NCI-H1694 (cell line): Measurements from ENCODE around the gene IZUMO3.
"Not testable (repeated sequence)": the region's sequence is repeated elsewhere in the genome, so short reads cannot be mapped to it uniquely, and the experiment has no call there.

Source experiments
- DNase-seq: peaks from one replicate; lab custom pipeline; 2025; lab: John Stamatoyannopoulos, UW

IZUMO3 gene, protein sequence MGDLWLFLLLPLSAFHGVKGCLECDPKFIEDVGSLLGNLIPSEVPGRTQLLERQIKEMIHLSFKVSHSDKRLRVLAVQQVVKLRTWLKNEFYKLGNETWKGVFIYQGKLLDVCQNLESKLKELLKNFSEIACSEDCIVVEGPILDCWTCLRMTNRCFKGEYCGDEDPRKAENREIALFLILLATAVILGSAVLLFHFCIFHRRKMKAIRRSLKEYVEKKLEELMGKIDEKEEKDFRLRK

DNA sequence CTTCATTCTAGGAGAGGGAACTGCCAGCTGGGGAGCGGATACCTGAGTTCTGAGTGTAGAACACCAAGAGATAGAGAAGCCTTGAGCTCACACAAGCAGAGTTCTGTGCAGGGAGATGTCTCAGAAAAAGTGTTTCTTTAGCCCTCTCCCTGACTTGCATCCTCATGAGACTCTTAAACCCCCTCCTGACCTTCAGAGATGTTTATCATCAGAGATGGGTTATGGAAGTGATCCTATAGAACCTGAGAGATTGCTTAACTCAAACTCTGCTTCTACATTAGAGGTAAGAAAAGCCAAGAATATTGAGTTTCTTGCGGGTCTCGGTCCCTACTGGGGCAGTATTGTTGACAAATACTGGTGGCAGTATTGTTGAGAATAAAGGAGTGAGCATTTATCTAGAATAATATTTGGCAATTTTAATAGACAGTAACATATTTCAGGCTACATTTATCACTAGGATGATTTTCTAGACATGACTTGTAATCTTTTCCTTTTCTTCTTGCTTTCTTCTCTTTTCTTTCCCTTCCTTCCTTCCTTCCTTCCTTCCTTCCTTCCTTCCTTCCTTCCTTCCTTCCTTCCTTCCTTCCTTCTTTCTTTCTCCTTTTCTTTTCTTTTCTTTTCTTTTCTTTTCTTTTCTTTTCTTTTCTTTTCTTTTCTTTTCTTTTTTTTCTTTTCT is at the start of gene IZUMO3:
Gene IZUMO3 (minus strand): TSS at position 51 of the 676 bp plus-strand sequence. CDS start 248 bp downstream, outside the sequence.
- no peak for DNase-seq

DNA sequence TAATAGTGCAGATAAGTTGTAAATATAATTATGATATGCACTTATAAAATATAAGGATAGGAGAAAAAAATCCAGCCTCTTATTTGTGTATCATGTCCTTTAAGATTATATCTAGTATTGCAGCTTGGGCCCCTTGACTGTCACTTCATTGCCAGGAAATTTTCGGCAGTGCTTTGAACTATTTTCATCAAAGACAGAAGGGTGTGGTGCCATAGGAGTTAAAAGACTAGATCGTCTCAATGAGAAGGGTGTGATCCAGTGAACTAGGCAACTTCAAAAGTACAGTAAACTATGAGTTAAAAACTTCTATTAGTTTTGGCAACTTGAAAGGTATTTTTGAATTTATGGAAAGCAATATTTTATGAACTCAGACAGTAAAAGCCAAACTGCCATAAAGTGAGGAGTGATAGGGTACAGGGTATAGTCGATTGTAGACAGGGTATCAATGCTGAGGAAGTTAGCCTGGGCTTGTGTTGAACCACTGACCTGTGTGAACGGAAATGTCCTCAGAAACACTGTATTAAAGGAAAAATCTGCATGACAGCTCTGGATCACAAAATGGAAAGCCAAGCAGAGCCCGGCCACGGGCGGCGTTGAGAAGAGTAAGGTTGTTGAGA is 48.6 kb upstream of the IZUMO3 start:
- no peak for DNase-seq

DNA sequence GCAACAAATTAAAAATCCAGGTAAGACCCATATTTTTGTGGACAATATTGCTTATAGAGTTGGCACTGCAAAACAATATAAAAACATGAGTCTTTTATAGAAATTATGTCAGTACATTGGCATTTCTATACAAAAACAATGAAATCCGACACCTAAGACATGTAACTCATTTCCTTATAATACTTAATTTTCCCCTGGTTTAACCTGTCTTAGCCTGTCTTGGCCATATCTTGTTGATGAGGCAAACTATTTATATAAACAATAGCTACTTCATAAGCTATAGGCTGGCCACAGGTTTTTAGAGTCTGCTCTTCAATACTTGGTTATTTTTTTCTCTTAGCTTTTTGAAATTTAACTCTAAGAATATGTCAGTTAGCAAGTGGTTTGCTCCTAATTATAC is 44.7 kb upstream of the IZUMO3 start:
- no peak for DNase-seq

DNA sequence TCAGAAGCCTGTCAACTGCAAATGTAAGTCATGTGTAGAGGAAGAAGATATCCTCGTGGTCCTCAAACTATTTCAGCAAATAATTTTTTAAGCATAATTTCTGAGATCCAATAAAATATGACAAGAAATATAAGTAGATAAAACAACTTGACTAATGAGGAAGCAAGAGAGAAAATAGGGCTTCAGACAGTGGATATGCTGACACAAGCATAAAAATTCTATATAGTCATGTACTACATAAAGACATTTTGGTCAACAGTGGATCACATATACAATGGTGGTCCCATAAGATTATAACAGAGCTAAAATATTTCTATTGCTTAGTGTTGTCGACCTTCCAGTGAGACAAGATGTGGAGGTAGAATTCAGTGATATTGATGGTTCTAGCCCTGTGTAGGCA is 42.2 kb upstream of the IZUMO3 start:
- no peak for DNase-seq

DNA sequence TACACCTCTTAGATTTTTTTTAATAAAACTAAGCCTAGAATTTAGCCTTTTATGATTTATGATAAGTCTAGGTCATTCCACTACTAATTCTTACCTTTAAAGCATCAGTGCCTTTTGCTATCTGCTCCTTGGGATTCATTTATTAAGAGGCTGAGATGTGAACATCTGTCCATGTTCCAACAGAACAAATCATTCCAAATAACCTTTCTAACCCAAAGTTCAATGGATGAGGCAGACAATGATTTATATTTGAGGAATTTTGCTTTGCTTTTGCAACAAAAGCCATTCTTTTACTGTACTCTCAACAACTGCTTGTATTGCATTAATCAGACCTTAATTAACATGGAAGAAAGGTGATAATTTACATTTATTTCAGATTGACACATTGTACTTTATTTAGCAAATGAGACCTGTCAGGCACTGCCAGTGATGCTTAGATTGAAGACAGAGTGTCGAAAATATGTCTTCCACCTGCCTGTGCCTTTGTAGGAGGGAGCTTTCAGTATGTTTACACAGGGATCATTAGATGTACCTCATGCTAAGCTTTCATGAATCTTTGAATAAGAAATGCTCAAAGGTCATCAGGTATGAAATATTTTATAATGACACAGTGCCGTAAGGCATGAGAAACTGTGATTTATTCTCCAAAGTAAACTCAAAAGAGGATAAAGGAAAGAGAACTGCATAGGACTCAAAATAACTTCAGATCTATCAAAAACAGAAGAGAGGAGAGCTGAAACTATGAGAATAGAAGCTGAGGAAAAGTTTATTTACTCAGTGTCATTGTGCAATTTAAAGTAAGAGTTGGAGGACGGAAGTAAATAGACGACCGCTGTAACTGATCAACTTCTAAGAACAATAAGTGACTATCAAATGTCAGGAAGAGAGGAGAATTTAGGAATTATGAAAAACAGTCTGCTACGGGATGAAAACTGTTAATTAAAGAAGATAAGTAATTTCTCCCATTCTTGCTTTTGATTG is 36.7 kb upstream of the IZUMO3 start:
- DNase-seq = no peak

DNA sequence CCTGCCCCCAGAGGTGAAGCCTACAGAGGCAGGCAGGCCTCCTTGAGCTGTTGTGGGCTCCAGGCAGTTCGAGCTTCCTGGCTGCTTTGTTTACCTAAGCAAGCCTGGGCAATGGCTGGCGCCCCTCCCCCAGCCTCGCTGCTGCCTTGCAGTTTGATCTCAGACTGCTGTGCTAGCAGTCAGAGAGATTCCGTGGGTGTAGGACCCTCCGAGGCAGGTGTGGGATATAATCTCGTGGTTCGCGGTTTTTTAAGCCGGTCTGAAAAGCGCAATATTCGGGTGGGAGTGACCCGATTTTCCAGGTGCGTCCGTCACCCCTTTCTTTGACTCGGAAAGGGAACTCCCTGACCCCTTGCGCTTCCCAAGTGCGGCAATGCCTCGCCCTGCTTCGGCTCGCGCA is 34.3 kb upstream of the IZUMO3 start:
- not testable (repeated sequence) for DNase-seq

DNA sequence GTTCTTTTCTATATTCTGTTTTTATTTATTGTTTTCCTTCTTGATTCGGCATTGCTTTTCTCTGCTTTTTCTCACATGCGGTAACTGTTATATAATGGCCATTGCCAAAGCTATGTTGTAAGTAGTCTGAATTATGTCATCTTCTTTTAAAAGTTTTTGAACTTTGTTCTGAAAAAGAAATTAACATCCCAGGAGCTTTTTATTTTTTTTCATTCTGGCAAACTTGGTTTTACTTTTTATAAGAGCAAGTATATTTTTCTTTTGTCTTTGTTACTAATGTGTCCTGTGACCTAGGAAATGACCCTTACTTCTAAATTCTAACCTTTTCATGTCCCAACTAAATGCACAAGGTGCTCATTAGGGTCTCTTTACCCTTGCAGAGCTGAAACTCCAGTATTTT is 26.7 kb upstream of the IZUMO3 start:
- no peak for DNase-seq

DNA sequence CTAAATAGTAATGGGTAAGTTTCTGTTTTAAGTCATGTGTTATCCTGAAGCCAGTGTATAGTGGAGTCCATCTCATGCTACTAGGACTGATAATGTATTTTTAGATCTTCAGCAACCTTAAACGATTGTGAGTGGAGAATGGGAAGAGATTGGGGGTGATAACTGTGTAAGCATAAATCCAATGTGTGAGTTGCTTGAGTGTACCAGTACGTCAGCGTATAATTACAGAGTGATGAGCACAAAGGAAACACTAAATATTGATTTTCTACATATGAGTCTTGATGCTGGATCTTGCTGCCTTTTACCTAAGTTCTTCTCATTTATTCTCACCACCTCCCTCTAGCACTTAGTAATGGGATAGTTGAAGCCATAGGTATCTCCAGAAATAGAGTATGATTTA is 16.3 kb upstream of the IZUMO3 start:
- DNase-seq = no peak

DNA sequence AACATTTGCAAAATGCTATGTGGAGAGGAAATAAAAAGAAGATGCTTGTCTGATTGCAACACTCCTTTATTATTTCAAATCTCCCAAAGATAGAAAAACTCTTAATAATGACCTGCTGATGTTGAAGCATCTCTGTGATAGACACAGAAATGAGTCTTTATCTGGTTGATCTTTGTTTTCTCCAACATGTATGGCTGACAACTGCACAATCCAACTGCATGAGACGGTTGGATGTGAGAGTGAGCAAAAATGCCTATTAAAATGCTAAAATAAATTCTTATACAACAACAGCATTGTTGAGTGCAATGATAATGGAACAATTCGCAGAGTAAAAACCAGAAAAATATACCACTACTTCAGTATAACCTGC is 7.5 kb upstream of the IZUMO3 start:
- DNase-seq = no peak

DNA sequence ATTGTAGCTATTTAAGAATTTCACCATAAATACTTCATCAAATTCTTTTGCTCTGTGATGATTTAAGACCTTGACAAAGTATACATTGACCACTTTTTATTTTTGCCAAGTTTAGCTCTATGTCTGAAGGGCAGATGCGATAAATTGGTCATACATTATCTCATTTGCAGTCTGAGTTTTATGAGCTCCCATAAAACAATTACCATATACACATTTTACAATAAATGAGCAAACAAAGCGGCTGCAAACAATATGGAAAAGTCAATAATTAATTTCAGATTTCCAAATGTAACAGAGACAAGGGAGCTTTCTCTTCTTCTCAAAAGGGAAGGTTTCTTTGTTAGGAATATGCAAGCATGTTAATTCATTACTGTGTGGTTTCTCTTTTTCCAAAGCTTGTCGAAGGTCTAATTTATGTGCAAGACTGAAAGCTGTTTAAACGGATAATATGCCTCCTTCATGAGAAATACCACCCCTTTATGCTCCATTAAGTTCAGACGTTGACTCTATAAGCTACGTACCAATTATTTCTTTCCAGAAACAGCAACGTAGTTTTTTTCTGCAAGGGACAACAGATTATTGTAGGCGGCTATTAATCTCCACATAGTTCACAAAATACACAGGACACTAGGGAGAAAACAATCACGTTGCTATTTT is 7.0 kb upstream of the IZUMO3 start:
- DNase-seq = no peak

DNA sequence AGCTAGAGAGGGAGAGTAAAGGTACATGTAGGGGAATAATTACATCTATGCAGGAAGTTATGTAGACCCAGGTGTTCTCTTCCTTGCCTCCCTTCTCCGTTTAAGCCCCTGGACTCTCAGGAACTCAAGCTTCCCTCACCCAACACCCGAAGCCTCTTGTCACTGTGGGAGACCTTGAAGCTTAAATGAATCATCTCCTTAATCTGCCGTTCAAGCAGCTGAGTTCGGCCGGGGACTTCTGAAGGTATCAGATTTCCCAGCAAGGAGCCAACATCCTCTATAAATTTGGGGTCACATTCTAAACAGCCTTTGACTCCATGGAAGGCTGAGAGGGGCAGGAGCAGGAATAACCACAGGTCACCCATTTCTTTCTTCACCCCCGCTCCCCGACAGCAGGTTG is 412 bp downstream of the IZUMO3 start:
- no peak for DNase-seq

DNA sequence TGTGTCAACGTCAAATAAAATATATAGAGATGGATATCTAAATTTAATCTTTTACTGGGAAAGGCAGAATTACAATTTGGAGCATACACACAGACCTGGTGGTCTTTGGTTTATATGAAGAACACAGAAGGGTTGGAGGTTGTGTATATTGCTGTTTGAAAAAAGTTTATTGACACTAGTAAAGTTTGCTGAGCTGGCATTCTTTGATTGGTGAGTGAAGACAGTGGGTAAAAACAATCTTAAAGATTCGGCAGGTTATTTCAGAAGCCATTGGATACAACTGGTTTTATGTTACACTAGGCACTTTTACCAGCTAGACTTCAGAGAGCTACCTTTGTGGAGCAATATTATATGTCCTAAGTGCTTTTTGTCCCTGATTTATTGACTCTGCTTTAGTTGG is 27.2 kb downstream of the IZUMO3 start:
- no peak for DNase-seq

DNA sequence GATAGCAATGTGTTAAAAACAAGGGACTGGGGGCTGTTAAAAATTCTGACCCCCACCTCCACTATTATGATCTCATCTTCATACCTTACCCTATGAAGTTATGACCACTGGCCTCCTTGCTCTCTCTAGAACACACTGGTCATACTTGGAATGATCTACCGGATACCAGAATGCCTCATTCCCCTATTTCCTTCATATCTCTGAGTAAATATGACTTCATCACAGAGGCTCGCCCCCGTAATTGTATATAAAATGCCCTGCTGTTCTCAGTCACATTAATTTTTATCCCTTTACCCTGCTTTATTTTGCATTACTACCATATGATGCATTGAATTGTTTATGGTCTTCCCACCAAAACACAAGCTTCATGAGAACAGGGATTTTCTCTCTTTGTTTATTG is 29.2 kb downstream of the IZUMO3 start:
- DNase-seq = no peak

DNA sequence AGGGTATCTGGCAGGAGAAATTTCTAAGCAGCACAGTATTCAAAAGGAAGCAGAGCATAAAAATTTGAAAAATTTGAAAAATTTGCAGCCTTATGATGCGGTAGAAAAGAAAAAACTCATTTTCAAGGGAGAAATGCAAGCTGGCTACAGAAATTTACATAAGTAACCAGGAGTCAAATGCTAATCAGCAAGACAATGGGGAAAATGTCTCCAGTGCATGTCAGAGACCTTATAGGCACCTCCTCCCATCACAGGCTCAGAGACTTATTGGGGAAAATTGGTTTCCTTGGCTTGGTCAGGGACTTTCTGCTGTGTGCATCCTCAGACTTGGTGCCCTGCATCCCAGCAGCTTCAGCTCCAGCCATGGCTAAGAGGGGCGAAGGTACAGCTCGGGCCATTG is 35.8 kb downstream of the IZUMO3 start:
- no peak for DNase-seq

DNA sequence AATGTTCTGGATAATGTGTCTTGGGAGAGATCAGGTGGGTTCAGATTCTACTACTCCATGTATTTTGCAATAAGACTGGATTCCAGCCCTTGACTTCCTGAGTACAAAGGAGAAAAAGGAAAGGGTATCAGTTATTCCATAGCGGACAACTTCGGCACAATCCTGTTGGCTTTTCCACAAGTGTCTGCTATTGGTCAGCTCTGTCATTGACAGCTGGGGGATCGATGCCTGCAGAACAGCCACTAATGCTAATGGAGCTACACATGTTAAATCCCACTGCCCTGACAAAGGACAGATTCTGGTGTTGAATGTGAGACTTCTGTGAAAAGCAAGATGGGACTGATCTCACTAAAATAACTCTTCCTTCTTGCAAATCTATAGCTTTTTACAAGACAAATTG is 41.2 kb downstream of the IZUMO3 start:
- no peak for DNase-seq

DNA sequence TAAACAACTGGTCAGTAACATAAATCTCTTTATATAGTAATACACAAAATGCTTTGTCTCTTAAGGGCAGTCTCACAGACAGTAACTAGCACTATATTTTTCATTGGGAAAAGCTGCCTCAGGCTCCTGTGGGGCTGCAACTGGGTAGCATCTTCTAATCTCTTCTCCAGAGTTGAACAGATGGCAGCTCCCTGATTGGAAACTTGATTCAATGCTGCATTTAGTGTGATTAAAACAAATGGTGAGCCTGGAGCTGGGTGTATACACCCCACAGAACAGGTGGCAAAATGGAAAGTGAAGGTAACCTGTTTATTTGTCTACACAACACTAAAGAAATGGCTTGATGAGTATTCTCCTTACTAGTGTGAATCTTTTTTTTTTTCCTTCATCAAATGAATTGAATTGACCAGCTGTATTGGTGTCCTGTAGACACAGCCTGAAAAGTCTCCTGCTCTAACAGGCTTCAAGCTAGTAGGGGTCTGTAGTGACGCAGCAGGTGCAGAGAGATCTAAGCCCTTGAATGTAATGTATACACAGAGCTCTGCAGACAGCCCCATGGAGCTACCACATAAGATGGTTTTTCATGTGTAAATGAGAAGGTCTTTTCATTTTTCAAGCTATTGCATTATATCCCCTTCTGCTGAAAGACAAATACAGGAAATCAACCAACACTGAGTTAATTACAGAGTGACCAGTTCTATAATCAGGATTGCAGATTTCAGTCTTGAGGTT is 43.3 kb downstream of the IZUMO3 start:
- DNase-seq = no peak

DNA sequence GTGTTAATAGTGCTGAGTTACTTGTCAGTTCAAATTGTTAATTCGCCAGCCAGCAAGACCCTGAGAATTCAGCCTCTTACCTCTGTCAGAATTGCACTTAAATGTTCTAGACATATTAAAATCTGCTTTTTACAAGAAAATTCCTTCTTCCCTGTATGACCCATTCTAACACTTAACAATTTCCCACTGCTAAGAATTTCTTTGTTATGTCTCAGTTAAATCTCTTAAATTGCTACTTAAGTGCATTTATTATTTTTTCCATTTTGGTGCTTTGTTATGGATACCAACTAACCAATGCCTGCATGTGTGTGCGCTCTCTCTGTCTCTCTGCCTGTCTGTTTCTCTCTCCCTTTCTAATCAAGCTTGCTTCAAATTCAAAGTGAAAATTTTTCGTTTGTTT is 44.9 kb downstream of the IZUMO3 start:
- no peak for DNase-seq

DNA sequence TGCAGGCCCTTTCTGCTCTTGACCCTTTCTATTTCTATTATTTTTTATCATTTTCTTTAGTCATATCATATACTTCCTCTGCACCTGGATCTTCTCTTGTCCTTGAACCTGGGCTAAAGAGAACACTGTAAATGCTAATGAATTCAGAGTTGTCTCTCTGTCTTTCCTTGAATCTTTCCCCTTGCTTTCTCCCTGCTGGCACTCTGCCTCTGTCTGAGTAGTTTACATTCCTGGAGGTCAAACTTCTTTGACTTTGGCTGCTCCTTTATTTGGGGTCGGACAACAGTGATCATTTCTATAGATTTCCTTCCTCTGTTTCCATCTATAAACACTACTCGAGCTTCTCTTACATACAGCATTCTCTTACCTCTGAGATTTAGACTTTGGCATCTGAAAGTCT is 47.1 kb downstream of the IZUMO3 start:
- no peak for DNase-seq

DNA sequence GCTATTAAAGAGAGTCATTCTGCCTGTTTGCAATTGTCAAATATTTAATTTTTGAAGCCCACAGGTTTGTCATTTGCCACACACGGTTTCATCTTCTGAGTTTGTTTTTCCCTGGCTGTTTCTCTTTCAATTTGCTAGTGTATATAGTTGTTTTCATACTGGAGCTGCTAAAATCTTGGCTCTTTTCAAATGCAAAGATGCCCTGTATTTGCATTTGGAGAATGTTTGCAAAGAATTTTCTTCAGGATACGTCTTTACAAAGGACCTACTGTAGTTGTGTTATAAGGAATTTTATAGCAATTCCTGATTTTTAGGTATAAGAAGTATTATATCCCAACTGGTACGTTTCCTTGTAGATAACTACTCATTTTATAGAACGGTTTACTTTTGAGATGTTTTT is 48.0 kb downstream of the IZUMO3 start:
- no peak for DNase-seq
